ENCODE measurements around the gene PCDH9.

PCDH9 gene

GRCh38 chr13:67049744-67050143 is 180.4 kb downstream of the PCDH9 start:
- H3K27ac ChIP-seq (ENCODE audit: low read depth, low read length): no peak overlapping the region
- H3K4me1 ChIP-seq (ENCODE audit: control insufficient read depth in 1 of 2, insufficient read depth in 2 of 2, low read length in 2 of 2): no peaks in the 10 kb centered on the region
- H3K4me3 ChIP-seq (ENCODE audit: low read depth in 1 of 2, low read length in 2 of 2): no peak overlapping the region
- no peaks in the 10 kb centered on the region for H3K27me3 ChIP-seq (ENCODE audit: control insufficient read depth in 1 of 2, insufficient read depth in 2 of 2, low read length in 2 of 2)
- no peaks in the 10 kb centered on the region for H3K36me3 ChIP-seq (ENCODE audit: control insufficient read depth in 1 of 2, insufficient read depth in 2 of 2, low read length in 2 of 2)
- no peak overlapping the region for H3K9ac ChIP-seq (ENCODE audit: low read depth in 1 of 2, low read length in 2 of 2)
- H3K9me3 ChIP-seq (ENCODE audit: control insufficient read depth in 1 of 2, low read length in 2 of 2): no peaks in the 10 kb centered on the region

GRCh38 chr13:67048821-67049150 is 181.3 kb downstream of the PCDH9 start:
- Histone ChIP-seq H3K27ac (ENCODE audit: low read depth, low read length) (no peak overlapping the region), H3K4me3 (ENCODE audit: low read depth in 1 of 2, low read length in 2 of 2) (no peak overlapping the region), H3K27me3 (ENCODE audit: control insufficient read depth in 1 of 2, insufficient read depth in 2 of 2, low read length in 2 of 2) (no peaks in the 10 kb centered on the region), H3K9ac (ENCODE audit: low read depth in 1 of 2, low read length in 2 of 2) (no peak overlapping the region), H3K36me3 (ENCODE audit: control insufficient read depth in 1 of 2, insufficient read depth in 2 of 2, low read length in 2 of 2) (no peaks in the 10 kb centered on the region), H3K4me1 (ENCODE audit: control insufficient read depth in 1 of 2, insufficient read depth in 2 of 2, low read length in 2 of 2) (no peaks in the 10 kb centered on the region), H3K9me3 (ENCODE audit: control insufficient read depth in 1 of 2, low read length in 2 of 2) (no peaks in the 10 kb centered on the region)

- H3K9me3 ChIP-seq (ENCODE audit: control insufficient read depth in 1 of 2, low read length in 2 of 2): no peaks in the 10 kb centered on the region
- H3K27ac ChIP-seq (ENCODE audit: low read depth, low read length): no peak overlapping the region
- H3K9ac ChIP-seq (ENCODE audit: low read depth in 1 of 2, low read length in 2 of 2): no peak overlapping the region
- no peaks in the 10 kb centered on the region for H3K4me1 ChIP-seq (ENCODE audit: control insufficient read depth in 1 of 2, insufficient read depth in 2 of 2, low read length in 2 of 2)
- H3K36me3 ChIP-seq (ENCODE audit: control insufficient read depth in 1 of 2, insufficient read depth in 2 of 2, low read length in 2 of 2): no peaks in the 10 kb centered on the region
- H3K4me3 ChIP-seq (ENCODE audit: low read depth in 1 of 2, low read length in 2 of 2): no peak overlapping the region
- no peaks in the 10 kb centered on the region for H3K27me3 ChIP-seq (ENCODE audit: control insufficient read depth in 1 of 2, insufficient read depth in 2 of 2, low read length in 2 of 2)
Measured at GRCh38 chr13:67048084-67048820, 181.9 kb downstream of the PCDH9 start.

DNA sequence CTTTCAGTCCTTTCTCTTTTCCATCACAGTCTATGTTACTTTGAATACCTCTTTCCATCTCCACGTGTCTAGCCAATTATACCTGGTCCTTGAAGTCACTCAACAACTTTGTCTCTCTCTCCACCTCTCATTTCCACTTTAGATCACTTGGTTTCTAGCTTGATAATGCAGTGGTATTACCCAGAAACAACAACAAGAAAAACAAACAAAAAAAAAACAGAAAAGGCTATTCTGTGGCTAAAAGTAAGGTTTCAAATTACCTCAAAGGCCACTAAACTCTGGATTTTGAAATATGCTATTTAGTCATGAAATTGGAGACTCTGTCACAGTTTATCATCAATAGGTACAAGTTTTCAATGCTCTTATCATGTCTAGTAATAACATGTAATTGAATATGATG is 184.8 kb downstream of the PCDH9 start:
- H3K9ac ChIP-seq (ENCODE audit: low read depth in 1 of 2, low read length in 2 of 2): no peak overlapping the region

DNA sequence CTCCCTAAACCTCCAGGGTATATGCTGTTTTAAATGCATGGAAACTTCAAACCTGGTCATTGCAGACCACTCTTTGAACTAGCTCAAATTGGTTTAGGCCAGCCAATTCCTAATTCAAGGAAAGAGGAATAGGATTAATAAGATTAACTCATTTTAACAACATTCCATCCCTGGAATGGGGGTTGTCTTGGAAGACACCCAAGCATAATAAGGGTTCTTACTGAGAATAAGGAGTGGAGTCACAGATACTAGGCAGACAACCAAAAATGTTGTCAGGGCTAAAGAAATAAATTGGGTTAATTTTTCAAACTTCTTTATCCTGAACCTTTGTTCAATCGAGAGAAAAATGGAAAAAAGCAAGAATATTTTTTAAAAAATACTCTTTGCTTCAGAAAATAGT is 186.2 kb downstream of the PCDH9 start:
- no peak overlapping the region for H3K9ac ChIP-seq (ENCODE audit: low read depth in 1 of 2, low read length in 2 of 2)
- no peaks in the 10 kb centered on the region for H3K9me3 ChIP-seq (ENCODE audit: control insufficient read depth in 1 of 2, low read length in 2 of 2)
- H3K27ac ChIP-seq (ENCODE audit: low read depth, low read length): no peak overlapping the region
- H3K4me3 ChIP-seq (ENCODE audit: low read depth in 1 of 2, low read length in 2 of 2): no peak overlapping the region
- H3K4me1 ChIP-seq (ENCODE audit: control insufficient read depth in 1 of 2, insufficient read depth in 2 of 2, low read length in 2 of 2): no peaks in the 10 kb centered on the region
- no peaks in the 10 kb centered on the region for H3K27me3 ChIP-seq (ENCODE audit: control insufficient read depth in 1 of 2, insufficient read depth in 2 of 2, low read length in 2 of 2)
- H3K36me3 ChIP-seq (ENCODE audit: control insufficient read depth in 1 of 2, insufficient read depth in 2 of 2, low read length in 2 of 2): no peaks in the 10 kb centered on the region

More for the DNA sequence above, 184.8 kb downstream of the PCDH9 start:
- Histone ChIP-seq H3K9me3 (ENCODE audit: control insufficient read depth in 1 of 2, low read length in 2 of 2) (no peaks in the 10 kb centered on the region), H3K4me1 (ENCODE audit: control insufficient read depth in 1 of 2, insufficient read depth in 2 of 2, low read length in 2 of 2) (no peaks in the 10 kb centered on the region), H3K27me3 (ENCODE audit: control insufficient read depth in 1 of 2, insufficient read depth in 2 of 2, low read length in 2 of 2) (no peaks in the 10 kb centered on the region), H3K27ac (ENCODE audit: low read depth, low read length) (no peak overlapping the region), H3K4me3 (ENCODE audit: low read depth in 1 of 2, low read length in 2 of 2) (no peak overlapping the region), H3K36me3 (ENCODE audit: control insufficient read depth in 1 of 2, insufficient read depth in 2 of 2, low read length in 2 of 2) (no peaks in the 10 kb centered on the region)

DNA sequence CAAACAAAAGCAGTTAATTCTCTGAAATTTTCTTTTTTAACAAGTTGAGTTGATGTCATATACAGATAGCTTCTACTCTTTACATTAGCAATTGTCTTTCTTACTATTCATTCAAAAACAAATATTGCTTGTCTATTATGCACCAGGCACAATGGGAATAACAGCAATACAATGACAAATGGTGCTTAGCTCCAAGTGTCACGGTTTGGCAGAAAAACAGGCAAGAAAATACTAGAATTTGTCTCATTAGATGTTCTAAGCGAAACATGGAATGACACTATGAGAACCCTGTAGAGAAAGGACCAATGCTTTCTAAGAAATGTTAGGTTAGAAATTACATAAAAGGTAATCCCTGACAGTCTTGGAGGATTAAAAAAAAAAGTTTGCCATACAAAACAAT is 187.6 kb downstream of the PCDH9 start:
- Histone ChIP-seq H3K27ac (ENCODE audit: low read depth, low read length) (no peak overlapping the region), H3K4me3 (ENCODE audit: low read depth in 1 of 2, low read length in 2 of 2) (no peak overlapping the region), H3K27me3 (ENCODE audit: control insufficient read depth in 1 of 2, insufficient read depth in 2 of 2, low read length in 2 of 2) (no peaks in the 10 kb centered on the region), H3K9ac (ENCODE audit: low read depth in 1 of 2, low read length in 2 of 2) (no peak overlapping the region), H3K9me3 (ENCODE audit: control insufficient read depth in 1 of 2, low read length in 2 of 2) (no peaks in the 10 kb centered on the region), H3K36me3 (ENCODE audit: control insufficient read depth in 1 of 2, insufficient read depth in 2 of 2, low read length in 2 of 2) (no peaks in the 10 kb centered on the region), H3K4me1 (ENCODE audit: control insufficient read depth in 1 of 2, insufficient read depth in 2 of 2, low read length in 2 of 2) (no peaks in the 10 kb centered on the region)

DNA sequence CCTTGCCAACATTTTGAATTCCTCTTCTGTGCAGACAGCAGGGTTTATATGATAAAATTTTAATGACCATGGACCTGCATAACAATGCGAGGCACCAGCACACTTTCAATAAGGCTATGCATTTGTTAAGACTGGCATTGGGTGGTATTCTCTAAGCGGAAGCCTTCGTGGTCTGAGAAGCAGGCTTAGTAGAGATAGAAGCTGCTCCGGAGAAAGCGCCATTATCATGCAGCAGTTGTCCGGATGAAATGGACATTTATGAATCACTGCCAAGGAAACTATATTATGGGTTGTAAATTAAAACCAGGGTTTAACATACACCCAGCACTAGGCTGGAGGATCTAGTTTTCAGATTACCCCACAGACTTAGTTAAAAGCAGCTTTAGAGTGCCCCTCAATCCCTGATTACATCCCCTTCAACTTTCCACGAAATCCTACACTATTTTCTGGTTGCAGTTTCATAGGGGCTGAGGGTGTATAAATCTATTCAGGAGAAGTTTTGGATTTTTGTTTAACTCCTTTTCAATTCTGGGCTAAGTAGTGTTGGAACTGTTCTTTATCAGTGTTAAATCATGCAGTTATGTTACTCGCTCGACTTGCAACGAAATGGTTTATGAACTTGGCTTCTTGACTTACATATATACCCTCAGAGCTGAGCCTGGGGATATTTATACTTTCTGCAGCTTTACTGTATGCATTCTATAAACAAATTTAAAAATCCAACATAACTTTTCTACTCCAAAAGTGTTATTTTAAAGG is 193.3 kb downstream of the PCDH9 start:
- Histone ChIP-seq H3K36me3 (ENCODE audit: control insufficient read depth in 1 of 2, insufficient read depth in 2 of 2, low read length in 2 of 2) (no peaks in the 10 kb centered on the region), H3K27me3 (ENCODE audit: control insufficient read depth in 1 of 2, insufficient read depth in 2 of 2, low read length in 2 of 2) (no peaks in the 10 kb centered on the region), H3K9me3 (ENCODE audit: control insufficient read depth in 1 of 2, low read length in 2 of 2) (no peaks in the 10 kb centered on the region), H3K27ac (ENCODE audit: low read depth, low read length) (no peak overlapping the region), H3K4me1 (ENCODE audit: control insufficient read depth in 1 of 2, insufficient read depth in 2 of 2, low read length in 2 of 2) (no peaks in the 10 kb centered on the region), H3K4me3 (ENCODE audit: low read depth in 1 of 2, low read length in 2 of 2) (no peak overlapping the region), H3K9ac (ENCODE audit: low read depth in 1 of 2, low read length in 2 of 2) (no peak overlapping the region)

DNA sequence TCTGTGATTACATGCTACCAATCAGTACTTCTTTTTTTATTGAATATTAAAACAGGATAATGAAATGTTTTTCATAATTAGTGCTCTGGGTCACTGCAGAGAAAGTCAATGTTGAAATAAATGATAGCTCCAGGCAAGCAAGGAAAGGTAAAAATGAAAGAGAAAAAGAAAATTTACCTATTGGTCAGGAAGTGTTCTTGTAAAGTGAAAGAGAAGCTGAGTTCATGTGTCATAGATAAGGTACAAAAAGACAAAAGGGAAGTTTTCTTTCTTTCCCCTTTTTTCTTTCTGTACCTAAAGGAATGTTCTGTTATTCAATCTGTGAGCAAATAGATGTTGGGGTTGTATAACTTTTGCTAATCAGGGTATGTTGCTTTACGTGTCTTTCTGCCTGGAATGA is 197.0 kb downstream of the PCDH9 start:
- no peaks in the 10 kb centered on the region for H3K27me3 ChIP-seq (ENCODE audit: control insufficient read depth in 1 of 2, insufficient read depth in 2 of 2, low read length in 2 of 2)
- no peak overlapping the region for H3K4me3 ChIP-seq (ENCODE audit: low read depth in 1 of 2, low read length in 2 of 2)
- no peak overlapping the region for H3K27ac ChIP-seq (ENCODE audit: low read depth, low read length)
- no peaks in the 10 kb centered on the region for H3K36me3 ChIP-seq (ENCODE audit: control insufficient read depth in 1 of 2, insufficient read depth in 2 of 2, low read length in 2 of 2)
- no peaks in the 10 kb centered on the region for H3K9me3 ChIP-seq (ENCODE audit: control insufficient read depth in 1 of 2, low read length in 2 of 2)
- H3K4me1 ChIP-seq (ENCODE audit: control insufficient read depth in 1 of 2, insufficient read depth in 2 of 2, low read length in 2 of 2): no peaks in the 10 kb centered on the region
- no peak overlapping the region for H3K9ac ChIP-seq (ENCODE audit: low read depth in 1 of 2, low read length in 2 of 2)

DNA sequence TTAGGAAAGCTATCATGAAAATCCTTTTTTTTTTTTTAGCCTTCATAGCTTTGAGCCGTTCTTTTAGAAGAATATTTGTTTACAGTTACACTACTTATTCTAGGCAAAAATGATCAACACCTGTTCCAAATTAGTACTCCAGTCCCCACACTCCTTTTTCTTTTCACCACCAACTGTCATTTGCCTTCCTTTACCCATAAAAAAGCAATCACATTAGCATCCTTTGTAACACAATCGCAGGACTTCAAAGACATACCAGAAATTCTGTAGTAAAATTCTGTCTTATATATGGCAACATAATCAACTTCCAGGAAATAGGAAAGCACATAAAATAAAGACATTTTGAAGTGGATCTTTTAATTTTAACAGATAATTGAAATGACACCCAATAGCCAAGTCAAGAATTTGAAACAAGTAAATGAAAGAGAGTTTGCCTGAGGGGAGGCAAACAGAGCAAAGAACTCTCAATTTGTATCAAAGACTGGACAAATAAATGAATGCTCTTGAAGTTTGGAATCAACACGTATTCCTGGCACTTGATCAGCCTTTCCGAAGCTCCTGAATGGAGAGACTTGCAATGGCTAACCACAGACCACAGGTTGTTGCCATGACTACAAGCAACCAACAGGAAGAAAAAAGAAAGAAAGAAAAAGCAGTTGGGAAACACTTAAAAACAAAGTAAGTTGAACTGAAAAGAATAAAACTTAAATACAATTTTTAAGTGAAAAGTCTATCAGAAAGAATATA is 206.8 kb downstream of the PCDH9 start:
- Histone ChIP-seq H3K4me1 (ENCODE audit: control insufficient read depth in 1 of 2, insufficient read depth in 2 of 2, low read length in 2 of 2) (no peaks in the 10 kb centered on the region), H3K4me3 (ENCODE audit: low read depth in 1 of 2, low read length in 2 of 2) (no peak overlapping the region), H3K36me3 (ENCODE audit: control insufficient read depth in 1 of 2, insufficient read depth in 2 of 2, low read length in 2 of 2) (no peaks in the 10 kb centered on the region), H3K9me3 (ENCODE audit: control insufficient read depth in 1 of 2, low read length in 2 of 2) (no peaks in the 10 kb centered on the region), H3K27ac (ENCODE audit: low read depth, low read length) (no peak overlapping the region), H3K27me3 (ENCODE audit: control insufficient read depth in 1 of 2, insufficient read depth in 2 of 2, low read length in 2 of 2) (no peaks in the 10 kb centered on the region), H3K9ac (ENCODE audit: low read depth in 1 of 2, low read length in 2 of 2) (no peak overlapping the region)

DNA sequence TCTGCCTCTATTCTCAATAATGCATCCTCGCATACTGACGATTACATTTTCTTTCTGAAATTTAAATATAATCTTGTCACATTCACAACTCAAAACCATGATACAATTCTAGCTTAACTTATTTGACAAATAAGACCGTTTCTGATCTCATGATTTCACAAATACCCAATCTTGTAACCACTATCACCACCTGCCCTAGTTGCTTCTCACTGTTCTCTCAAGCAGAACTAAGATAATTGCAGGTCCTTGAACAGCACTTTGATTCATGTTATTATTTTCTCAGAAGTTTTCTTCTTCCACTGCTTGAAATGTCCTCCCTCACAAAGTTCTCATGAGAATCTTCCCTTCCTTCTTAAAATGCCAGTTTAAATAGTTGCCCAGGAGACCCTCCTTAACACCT is 211.4 kb downstream of the PCDH9 start:
- Histone ChIP-seq H3K9ac (ENCODE audit: low read depth in 1 of 2, low read length in 2 of 2) (no peak overlapping the region), H3K36me3 (ENCODE audit: control insufficient read depth in 1 of 2, insufficient read depth in 2 of 2, low read length in 2 of 2) (no peaks in the 10 kb centered on the region), H3K27me3 (ENCODE audit: control insufficient read depth in 1 of 2, insufficient read depth in 2 of 2, low read length in 2 of 2) (no peaks in the 10 kb centered on the region), H3K27ac (ENCODE audit: low read depth, low read length) (no peak overlapping the region), H3K4me1 (ENCODE audit: control insufficient read depth in 1 of 2, insufficient read depth in 2 of 2, low read length in 2 of 2) (no peaks in the 10 kb centered on the region), H3K4me3 (ENCODE audit: low read depth in 1 of 2, low read length in 2 of 2) (no peak overlapping the region), H3K9me3 (ENCODE audit: control insufficient read depth in 1 of 2, low read length in 2 of 2) (no peaks in the 10 kb centered on the region)
